ENCODE data around the gene CALD1.
"Not testable (repeated sequence)": the region's sequence is repeated elsewhere in the genome, so short reads cannot be mapped to it uniquely, and the experiment has no call there.

Gene CALD1

GRCh38 chr7:134962270-134962780 lies 182.9 kb downstream of the CALD1 start:
- peak; percentile 5 for DNase-seq

- DNase-seq: no peak
Measured at GRCh38 chr7:134963036-134963435, 183.6 kb downstream of the CALD1 start.

- no peak for DNase-seq
Measured at GRCh38 chr7:134966691-134967090, 187.3 kb downstream of the CALD1 start.

- DNase-seq: no peak
Measured at GRCh38 chr7:134968110-134968509, 188.7 kb downstream of the CALD1 start.

- not testable (repeated sequence) for DNase-seq
Measured at GRCh38 chr7:134981645-134982044, 202.2 kb downstream of the CALD1 start.

- no peak for DNase-seq
Measured at GRCh38 chr7:134985894-134986362, 206.5 kb downstream of the CALD1 start.

GRCh38 chr7:134986363-134987251 lies 207.2 kb downstream of the CALD1 start, which contains the start of gene AGBL3:
TSS of gene AGBL3 (plus strand) at chr7:134986508. CDS start at chr7:134987934, 1,426 bp downstream.
- DNase-seq: peak; percentile 97

- no peak for DNase-seq
Measured at GRCh38 chr7:134988161-134988560, 208.7 kb downstream of the CALD1 start.

- no peak for DNase-seq
Measured at GRCh38 chr7:134991469-134992339, 212.3 kb downstream of the CALD1 start.

- DNase-seq: no peak
Measured at GRCh38 chr7:134992626-134993179, 213.3 kb downstream of the CALD1 start.

GRCh38 chr7:134993877-134994456 lies 214.5 kb downstream of the CALD1 start:
- no peak for DNase-seq

- DNase-seq: no peak
Measured at GRCh38 chr7:134995239-134996096, 216.0 kb downstream of the CALD1 start.

- no peak for DNase-seq
Measured at GRCh38 chr7:134996097-134996550, 216.7 kb downstream of the CALD1 start.

- DNase-seq: no peak
Measured at GRCh38 chr7:134997214-134997885, 217.9 kb downstream of the CALD1 start.

GRCh38 chr7:134999136-134999535 lies 219.7 kb downstream of the CALD1 start:
- no peak for DNase-seq

- no peak for DNase-seq
Measured at GRCh38 chr7:135001390-135002165, 222.1 kb downstream of the CALD1 start.

GRCh38 chr7:135012229-135012628 lies 232.8 kb downstream of the CALD1 start:
- DNase-seq: no peak

Data from hematopoietic multipotent progenitor cell treated with erythropoietin and hydrocortisone succinate and interleukin-3 and kit ligand, for 6 days (in vitro differentiated cells).